T-cell (primary cell): ENCODE measurements around the gene ERAP2. TPM values are rescaled to one million over a fixed set of nuclear protein-coding genes. Genes with fewer than 3 reads are reported as not detected.
"Not testable (repeated sequence)": the region's sequence is repeated elsewhere in the genome, so short reads cannot be mapped to it uniquely, and the experiment has no call there.

Experiments used
- ATAC-seq, 4 experiments: fragments of 200-7000 bp in 3 of 4; fragments of 150-1000 bp in 1 of 4; cut with Tn5 transposase; replicated peaks in 1 of 4; 1 replicate in 3 of 4; 2 replicates in 1 of 4; pipeline ENCODE4 v1.10.0; 2021; ENCODE audit warnings: moderate library complexity in 3 of 4, mild to moderate bottlenecking in 2 of 4, moderate number of reproducible peaks in 1 of 4
- CTCF ChIA-PET, 2 donors: fragments of 300-600 bp; sonication (Branson Sonifier 250); formaldehyde crosslinking; loops; one replicate each; lab custom pipeline; 2022; ENCODE audit warnings: antibody characterized with exemption in 2 of 2; lab: Charles Lee
- POLR2A ChIA-PET, 2 donors: fragments of 300-600 bp; sonication (Branson Sonifier 250); formaldehyde crosslinking; loops; one replicate each; lab custom pipeline; 2022; ENCODE audit warnings: antibody characterized with exemption in 2 of 2; lab: Charles Lee
- DNase-seq, 35 experiments: peaks; one replicate each; pipeline versions ENCODE4 v3.0.0 to v3.0.0-alpha.2; 2013 to 2023
- H3K27ac ChIP-seq: one replicate; pipeline ENCODE4 v1.5.1; 2013; ENCODE audit warnings: low read length
- H3K27me3 ChIP-seq, 2 experiments: replicated peaks in 1 of 2; 1 replicate in 1 of 2; 2 replicates in 1 of 2; pipeline versions ENCODE4 v1.6.1 to v1.7.0; 2013; ENCODE audit warnings: low read length in 1 of 2, mixed read lengths in 1 of 2; ENCODE audit not compliant: control insufficient read depth in 2 of 2, insufficient read depth in 2 of 2; ENCODE audit errors: extremely low read depth in 1 of 2
- H3K36me3 ChIP-seq, 2 donors: 1 replicate in 1 of 2; 2 replicates in 1 of 2; pipeline versions ENCODE4 v1.6.1 to v1.7.0; 2013; ENCODE audit warnings: low read length in 1 of 2; ENCODE audit not compliant: control insufficient read depth in 2 of 2, insufficient read depth in 1 of 2; ENCODE audit errors: extremely low read depth in 1 of 2
- H3K4me1 ChIP-seq, 2 experiments: 1 replicate in 1 of 2; 2 replicates in 1 of 2; pipeline versions ENCODE4 v1.6.1 to v1.7.0; 2013; ENCODE audit warnings: low read length in 2 of 2, mixed read lengths in 1 of 2; ENCODE audit not compliant: insufficient read depth in 2 of 2, control insufficient read depth in 1 of 2; ENCODE audit errors: extremely low read depth in 1 of 2
- H3K4me3 ChIP-seq, 2 donors: 1 replicate in 1 of 2; 2 replicates in 1 of 2; pipeline versions ENCODE4 v1.5.1 to v1.7.0; 2013; ENCODE audit warnings: mild to moderate bottlenecking in 2 of 2, low read length in 1 of 2, moderate library complexity in 1 of 2; ENCODE audit not compliant: control insufficient read depth in 1 of 2; ENCODE audit errors: extremely low read depth in 1 of 2
- H3K9me3 ChIP-seq: 2 replicates; pipeline ENCODE4 v1.7.0; 2013
- H3K27ac Mint-ChIP-seq, 2 donors: one replicate each; pipeline ENCODE4 v1.8.0; 2020 to 2021; ENCODE audit warnings: mild to moderate bottlenecking in 2 of 2, mixed read lengths in 2 of 2
- H3K27me3 Mint-ChIP-seq, 2 donors: one replicate each; pipeline ENCODE4 v1.8.0; 2021 to 2022; ENCODE audit warnings: mixed read lengths in 2 of 2
- H3K36me3 Mint-ChIP-seq: one replicate; pipeline ENCODE4 v1.8.0; 2021; ENCODE audit warnings: mixed read lengths
- H3K4me1 Mint-ChIP-seq, 3 donors: one replicate each; pipeline ENCODE4 v1.8.0; 2020 to 2022; ENCODE audit warnings: mixed read lengths in 3 of 3, mild to moderate bottlenecking in 1 of 3
- H3K4me3 Mint-ChIP-seq, 3 donors: one replicate each; pipeline ENCODE4 v1.8.0; 2020 to 2022; ENCODE audit warnings: mild to moderate bottlenecking in 3 of 3, mixed read lengths in 3 of 3, moderate library complexity in 3 of 3
- H3K9me3 Mint-ChIP-seq, 3 donors: one replicate each; pipeline ENCODE4 v1.8.0; 2020 to 2022; ENCODE audit warnings: mixed read lengths in 3 of 3
- WGBS: methylation state at CpG from one replicate; pipeline ENCODE4 v1.1.5; 2013; ENCODE audit warnings: missing lambda C conversion rate; ENCODE audit not compliant: insufficient coverage; 5-methylcytosine and 5-hydroxymethylcytosine counted together
- total RNA-seq, 35 experiments: library from RNA in 6 of 35; stranded (reverse) in 6 of 35; fragments of 120-200 nt in 1 of 35; gene quantifications; one replicate each; pipeline versions ENCODE4 v1.2.1 to v1.2.4 and lab custom pipeline; 2013 to 2026

Gene ERAP2
- total RNA-seq, 5 donors from 2014 or later (not counting 1 experiment from before 2014, with no cell fraction given) = 40.4 to 162 (median 71.6) TPM

GRCh38 chr5:96927008-96927407 lies 50.7 kb downstream of the ERAP2 start:
- ATAC-seq (no peak), DNase-seq (no peak)
- Histone ChIP-seq H3K27ac (no peak overlapping the region), H3K27me3 (no peaks in the 10 kb centered on the region), H3K4me1 (peaks cover 24 to 25% of the 10 kb centered on the region in 2 experiments), H3K36me3 (peaks cover 0 to 7% of the 10 kb centered on the region in 2 donors), H3K9me3 (no peaks in the 10 kb centered on the region), H3K4me3 (no peak overlapping the region)
- peak overlapping the region; percentile 48 to 63 for H3K27ac Mint-ChIP-seq
- POLR2A ChIA-PET = interaction anchor here in 1 of 2 donors (0.6 to 1.1 kb wide), 3 partner anchors 11 to 241 kb away, joined by 3 to 7 read pairs (median 3); no protein-coding TSS in a partner anchor
- no peaks in the 10 kb centered on the region for H3K27me3 Mint-ChIP-seq
- H3K4me1 Mint-ChIP-seq = peaks cover 66 to 68% (median 67%) of the 10 kb centered on the region in 3 donors
- no peaks in the 10 kb centered on the region for H3K9me3 Mint-ChIP-seq
- H3K4me3 Mint-ChIP-seq = no peak overlapping the region
- CTCF ChIA-PET = interaction anchor here in 1 of 2 donors (0.6 to 1.3 kb wide), 2 partner anchors 15 to 30 kb away, joined by 4 read pairs; no protein-coding TSS in a partner anchor
- peaks cover 28% of the 10 kb centered on the region for H3K36me3 Mint-ChIP-seq

- DNase-seq (peak in 1 of 35 experiments; percentile 48), ATAC-seq (no peak)
- H3K27ac ChIP-seq = no peak overlapping the region
- no peaks in the 10 kb centered on the region for H3K9me3 Mint-ChIP-seq
- no peak overlapping the region for H3K4me3 Mint-ChIP-seq
- peaks cover 19% of the 10 kb centered on the region for H3K36me3 Mint-ChIP-seq
- peak overlapping the region in 1 of 2 donors; percentile 4 for H3K27ac Mint-ChIP-seq
- H3K27me3 ChIP-seq = no peaks in the 10 kb centered on the region
- POLR2A ChIA-PET = no interaction called here
- H3K4me3 ChIP-seq = no peak overlapping the region
- WGBS = 92% methylated on average over 4 of the region's 7 CpGs
- CTCF ChIA-PET = interaction anchor here in 1 of 2 donors (0.6 kb wide), 1 partner anchor 15 kb away, joined by 4 read pairs; no protein-coding TSS in a partner anchor
- H3K27me3 Mint-ChIP-seq = no peaks in the 10 kb centered on the region
- peaks cover 0 to 4% of the 10 kb centered on the region in 2 donors for H3K36me3 ChIP-seq
- peaks cover 75 to 79% (median 77%) of the 10 kb centered on the region in 3 donors for H3K4me1 Mint-ChIP-seq
- H3K4me1 ChIP-seq = peaks cover 31 to 33% of the 10 kb centered on the region in 2 experiments
- H3K9me3 ChIP-seq = no peaks in the 10 kb centered on the region
These were observed 52.8 kb downstream of the ERAP2 start for GRCh38 chr5:96928931-96929708.

GRCh38 chr5:96930058-96930457 lies 53.8 kb downstream of the ERAP2 start:
- ChIA-PET CTCF (interaction anchor here (0.6 to 3.0 kb wide), 2 partner anchors 61 to 229 kb away, joined by 5 to 13 read pairs; no protein-coding TSS in a partner anchor), POLR2A (interaction anchor here in 1 of 2 donors (0.5 kb wide), 1 partner anchor 267 kb away, joined by 3 read pairs; no protein-coding TSS in a partner anchor)
- Mint-ChIP-seq H3K4me1 (peaks cover 69 to 77% (median 71%) of the 10 kb centered on the region in 3 donors), H3K9me3 (no peaks in the 10 kb centered on the region), H3K27me3 (no peaks in the 10 kb centered on the region), H3K4me3 (no peak overlapping the region), H3K27ac (no peak overlapping the region), H3K36me3 (peaks cover 16% of the 10 kb centered on the region)
- Histone ChIP-seq H3K27ac (no peak overlapping the region), H3K27me3 (no peaks in the 10 kb centered on the region), H3K4me3 (no peak overlapping the region), H3K36me3 (peaks cover 0 to 4% of the 10 kb centered on the region in 2 donors), H3K4me1 (peaks cover 25 to 31% of the 10 kb centered on the region in 2 experiments), H3K9me3 (no peaks in the 10 kb centered on the region)
- no peak for ATAC-seq
- WGBS = 86% methylated on average over 1 of the region's 3 CpGs
- DNase-seq = no peak

GRCh38 chr5:96930589-96930988 lies 54.3 kb downstream of the ERAP2 start:
- peaks cover 14% of the 10 kb centered on the region for H3K36me3 Mint-ChIP-seq
- POLR2A ChIA-PET = no interaction called here
- DNase-seq (no peak), ATAC-seq (no peak)
- no CpG with 5 or more reads among the region's 3 CpGs for WGBS
- Histone ChIP-seq H3K27ac (no peak overlapping the region), H3K9me3 (no peaks in the 10 kb centered on the region), H3K27me3 (no peaks in the 10 kb centered on the region), H3K4me3 (no peak overlapping the region), H3K36me3 (peaks cover 0 to 4% of the 10 kb centered on the region in 2 donors), H3K4me1 (peaks cover 25 to 26% of the 10 kb centered on the region in 2 experiments)
- CTCF ChIA-PET = interaction anchor here (0.6 to 3.0 kb wide), 2 partner anchors 62 to 229 kb away, joined by 5 to 13 read pairs; no protein-coding TSS in a partner anchor
- peak overlapping the region in 1 of 2 donors; percentile 40 for H3K27ac Mint-ChIP-seq
- H3K9me3 Mint-ChIP-seq = no peaks in the 10 kb centered on the region
- H3K27me3 Mint-ChIP-seq = no peaks in the 10 kb centered on the region
- H3K4me3 Mint-ChIP-seq = no peak overlapping the region
- H3K4me1 Mint-ChIP-seq = peaks cover 63 to 72% (median 66%) of the 10 kb centered on the region in 3 donors

GRCh38 chr5:96931037-96931436 lies 54.7 kb downstream of the ERAP2 start:
- CTCF ChIA-PET = interaction anchor here (0.7 to 3.0 kb wide), 3 partner anchors 45 to 179 kb away, joined by 3 to 13 read pairs (median 4); no protein-coding TSS in a partner anchor
- not testable (repeated sequence) for ATAC-seq

DNA sequence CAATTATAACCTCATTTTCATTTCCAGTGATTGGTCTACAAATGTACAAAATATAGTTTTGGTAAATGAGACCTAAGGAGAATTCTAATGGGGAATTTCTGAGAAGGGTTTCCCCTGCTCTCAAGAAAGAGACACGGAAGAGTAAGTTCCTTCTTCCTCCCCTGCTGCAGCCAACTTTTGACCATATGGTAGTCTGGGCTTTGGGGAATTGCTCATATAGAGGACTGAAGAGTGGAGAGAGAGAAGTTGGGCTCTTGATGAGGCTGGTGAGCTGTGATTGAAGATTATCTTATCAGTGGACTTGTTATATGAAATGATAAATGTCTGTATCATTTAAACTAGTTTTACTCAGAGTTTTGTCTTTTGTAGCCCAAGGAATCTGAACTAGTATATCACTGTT lies 55.3 kb downstream of the ERAP2 start:
- Histone ChIP-seq H3K27me3 (no peaks in the 10 kb centered on the region), H3K4me1 (peaks cover 25 to 26% of the 10 kb centered on the region in 2 experiments)

More at GRCh38 chr5:96931037-96931436, 54.7 kb downstream of the ERAP2 start:
- not testable (repeated sequence) for H3K36me3 ChIP-seq, H3K9me3 Mint-ChIP-seq, H3K4me3 ChIP-seq, H3K27me3 ChIP-seq, H3K27ac ChIP-seq, DNase-seq, H3K27me3 Mint-ChIP-seq, H3K9me3 ChIP-seq
- Mint-ChIP-seq H3K27ac (peak overlapping the region in 1 of 2 donors; percentile 82), H3K36me3 (peaks cover 13% of the 10 kb centered on the region), H3K4me3 (peak overlapping the region in 1 of 3 donors; percentile 90), H3K4me1 (peaks cover 62 to 71% (median 64%) of the 10 kb centered on the region in 3 donors)
- POLR2A ChIA-PET = interaction anchor here in 1 of 2 donors (0.7 kb wide), 1 partner anchor 118 kb away, joined by 4 read pairs; no protein-coding TSS in a partner anchor
- peaks cover 25 to 26% of the 10 kb centered on the region in 2 experiments for H3K4me1 ChIP-seq
- WGBS = no CpG with 5 or more reads among the region's 2 CpGs

More for the DNA sequence above, 55.3 kb downstream of the ERAP2 start:
- CTCF ChIA-PET = interaction anchor here (0.6 to 3.0 kb wide), 4 partner anchors 45 to 179 kb away, joined by 3 to 13 read pairs (median 4); no protein-coding TSS in a partner anchor
- H3K36me3 ChIP-seq = peaks cover 0 to 4% of the 10 kb centered on the region in 2 donors
- no peak for DNase-seq
- Mint-ChIP-seq H3K27me3 (no peaks in the 10 kb centered on the region), H3K4me1 (peaks cover 60 to 65% (median 61%) of the 10 kb centered on the region in 3 donors), H3K27ac (peak overlapping the region; percentile 66 to 82), H3K9me3 (no peaks in the 10 kb centered on the region), H3K36me3 (peaks cover 13% of the 10 kb centered on the region), H3K4me3 (peak overlapping the region; percentile 18 to 90 (median 47))
- no CpG with 5 or more reads among the region's 1 CpG for WGBS
- no peak overlapping the region for H3K27ac ChIP-seq
- ATAC-seq = no peak
- POLR2A ChIA-PET = interaction anchor here (0.6 to 0.8 kb wide), 3 partner anchors 56 to 118 kb away, joined by 3 to 4 read pairs (median 3); no protein-coding TSS in a partner anchor
- H3K4me3 ChIP-seq = no peak overlapping the region
- H3K9me3 ChIP-seq = no peaks in the 10 kb centered on the region
